Cardiac muscle cell (in vitro differentiated cells and primary cell): ENCODE data around the gene RAPGEF4. TPM values are rescaled to one million over a fixed set of nuclear protein-coding genes. Genes with fewer than 3 reads are reported as not detected.

Experiments
- DNase-seq, 2 donors: peaks; one replicate each; pipeline versions ENCODE4 v3.0.0 to v3.0.0-alpha.2; 2010 to 2017; ENCODE audit warnings: low read depth in 1 of 2, low spot score in 1 of 2
- H3K27ac ChIP-seq: fragments of 200-600 bp; sonication (generic); 2 replicates; pipeline ENCODE4 v1.5.1; 2016
- H3K27me3 ChIP-seq: fragments of 200-600 bp; sonication (generic); 2 replicates; pipeline ENCODE4 v1.6.0; 2016; ENCODE audit warnings: control low read depth
- H3K36me3 ChIP-seq: fragments of 200-600 bp; sonication (generic); 2 replicates; pipeline ENCODE4 v1.5.1; 2016; ENCODE audit warnings: control low read depth
- H3K4me1 ChIP-seq: fragments of 200-600 bp; sonication (generic); 2 replicates; pipeline ENCODE4 v1.8.1; 2017; ENCODE audit warnings: low read depth, mild to moderate bottlenecking, mixed run types
- H3K4me3 ChIP-seq: fragments of 200-600 bp; sonication (generic); 2 replicates; pipeline ENCODE4 v1.5.1; 2016; ENCODE audit warnings: mild to moderate bottlenecking
- H3K9me3 ChIP-seq: fragments of 200-600 bp; sonication (generic); 2 replicates; pipeline ENCODE4 v1.5.1; 2017; ENCODE audit warnings: low read depth, mild to moderate bottlenecking, control low read depth
- CTCF ChIP-seq: IDR thresholded peaks from 2 replicates; pipeline ENCODE4 v1.5.1; 2012; ENCODE audit warnings: low read depth, mild to moderate bottlenecking, low read length
- polyA plus RNA-seq: library from polyadenylated mRNA; unstranded; fragments of >200 nt; fragmentation: Nextera tagmentation; extraction: Ambion mirVana; gene quantifications from 2 replicates; pipeline ENCODE4 v1.2.1, GENCODE V29; 2016
- total RNA-seq: library from RNA; depleted of rRNA; stranded (reverse); fragments of >200 nt; gene quantifications from 2 replicates; pipeline ENCODE4 v1.2.3, GENCODE V29; 2016

The RAPGEF4 gene
- total and polyA plus RNA-seq, 2 experiments from 2014 or later = 5.3 to 21.2 TPM

GRCh38 chr2:172751564-172751963 lies 15.9 kb downstream of the RAPGEF4 start:
- Histone ChIP-seq H3K36me3 (no peaks in the 10 kb centered on the region), H3K4me3 (no peak overlapping the region), H3K27ac (no peak overlapping the region), H3K27me3 (no peaks in the 10 kb centered on the region), H3K9me3 (no peaks in the 10 kb centered on the region), H3K4me1 (peaks cover 13% of the 10 kb centered on the region)
- DNase-seq = no peak
- no peak for TF ChIP-seq CTCF

GRCh38 chr2:172753610-172754009 lies 18.0 kb downstream of the RAPGEF4 start:
- TF ChIP-seq CTCF = no peak
- no peaks in the 10 kb centered on the region for H3K27me3 ChIP-seq
- no peak overlapping the region for H3K27ac ChIP-seq
- no peak for DNase-seq
- H3K4me1 ChIP-seq = peaks cover 13% of the 10 kb centered on the region
- H3K9me3 ChIP-seq = no peaks in the 10 kb centered on the region
- H3K4me3 ChIP-seq = no peak overlapping the region
- no peaks in the 10 kb centered on the region for H3K36me3 ChIP-seq

DNA sequence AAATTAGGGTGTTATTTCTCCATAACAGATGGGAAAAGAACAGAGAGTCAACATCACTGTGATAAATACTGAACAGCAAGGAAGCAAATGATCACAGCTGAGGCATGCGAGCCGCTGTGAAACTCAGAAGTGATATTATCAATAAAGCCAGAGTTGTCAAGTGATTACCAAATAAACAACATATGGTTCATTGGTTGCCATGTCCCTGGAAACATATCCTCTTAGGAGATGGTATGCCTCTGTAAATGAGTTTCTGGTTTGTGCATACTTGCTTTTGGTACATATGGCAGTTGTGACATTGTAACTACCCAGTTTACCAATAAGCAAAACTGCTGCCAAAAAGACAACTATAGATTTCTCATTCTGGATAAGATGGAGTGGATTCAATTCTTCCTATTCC lies 23.8 kb downstream of the RAPGEF4 start:
- Histone ChIP-seq H3K36me3 (no peaks in the 10 kb centered on the region), H3K4me1 (no peaks in the 10 kb centered on the region), H3K4me3 (no peak overlapping the region), H3K9me3 (no peaks in the 10 kb centered on the region), H3K27me3 (no peaks in the 10 kb centered on the region), H3K27ac (no peak overlapping the region)
- TF ChIP-seq CTCF = no peak
- DNase-seq = no peak

DNA sequence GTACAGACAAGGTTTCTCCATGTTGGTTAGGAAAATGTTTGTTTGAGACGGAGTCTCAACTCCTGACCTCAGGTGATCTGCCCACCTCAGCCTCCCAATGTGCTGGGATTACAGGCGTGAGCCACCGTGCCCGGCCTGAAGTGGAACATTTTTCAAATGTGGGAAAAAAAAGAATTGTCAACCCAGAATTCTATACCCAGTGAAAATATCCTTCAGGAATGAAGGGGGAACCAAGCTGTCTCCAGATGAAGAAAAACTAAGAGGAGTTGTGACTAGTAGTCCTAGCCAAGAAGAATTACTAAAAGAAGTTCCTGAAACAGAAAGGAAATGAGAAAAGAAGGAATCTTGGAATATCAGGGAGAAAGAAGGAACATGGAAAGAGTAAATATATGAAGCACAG lies 25.7 kb downstream of the RAPGEF4 start:
- no peak overlapping the region for H3K4me3 ChIP-seq
- no peaks in the 10 kb centered on the region for H3K9me3 ChIP-seq
- no peaks in the 10 kb centered on the region for H3K36me3 ChIP-seq
- no peaks in the 10 kb centered on the region for H3K27me3 ChIP-seq
- DNase-seq = no peak
- no peaks in the 10 kb centered on the region for H3K4me1 ChIP-seq
- no peak overlapping the region for H3K27ac ChIP-seq
- TF ChIP-seq CTCF = no peak

GRCh38 chr2:172762574-172762973 lies 26.9 kb downstream of the RAPGEF4 start:
- Histone ChIP-seq H3K36me3 (no peaks in the 10 kb centered on the region), H3K27ac (no peak overlapping the region), H3K4me1 (no peaks in the 10 kb centered on the region), H3K4me3 (no peak overlapping the region), H3K9me3 (no peaks in the 10 kb centered on the region), H3K27me3 (no peaks in the 10 kb centered on the region)
- TF ChIP-seq CTCF = no peak
- DNase-seq = no peak

DNA sequence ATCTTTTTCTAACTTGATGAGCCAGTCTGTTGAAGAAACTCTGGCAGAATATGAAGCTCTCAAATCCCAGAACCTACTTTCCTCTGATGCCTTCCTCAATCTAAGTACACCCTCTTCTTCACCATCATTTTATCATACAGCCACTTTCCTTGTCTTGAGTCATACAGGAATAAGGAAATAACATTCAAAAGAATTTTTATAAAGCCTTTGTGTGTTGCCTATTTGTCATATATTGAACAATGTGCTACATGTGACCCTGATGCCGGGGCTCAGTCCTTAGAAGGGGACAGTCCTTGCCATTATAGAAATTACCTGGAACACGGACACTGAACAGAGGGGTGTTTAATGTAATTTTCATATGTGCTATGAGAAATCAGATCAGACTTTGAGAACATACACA lies 27.4 kb downstream of the RAPGEF4 start:
- no peak for TF ChIP-seq CTCF
- Histone ChIP-seq H3K27ac (no peak overlapping the region), H3K4me1 (no peaks in the 10 kb centered on the region), H3K9me3 (no peaks in the 10 kb centered on the region), H3K36me3 (no peaks in the 10 kb centered on the region), H3K27me3 (no peaks in the 10 kb centered on the region), H3K4me3 (no peak overlapping the region)
- DNase-seq = no peak
